ENCODE results near the gene MAP2K1. TPM values are rescaled to one million over a fixed set of nuclear protein-coding genes. Genes with fewer than 3 reads are reported as not detected.

Gene MAP2K1
- total and polyA plus RNA-seq, 2 of the 4 experiments (the other 2 are of a cell fraction) = 34.7 to 37.8 TPM

DNA sequence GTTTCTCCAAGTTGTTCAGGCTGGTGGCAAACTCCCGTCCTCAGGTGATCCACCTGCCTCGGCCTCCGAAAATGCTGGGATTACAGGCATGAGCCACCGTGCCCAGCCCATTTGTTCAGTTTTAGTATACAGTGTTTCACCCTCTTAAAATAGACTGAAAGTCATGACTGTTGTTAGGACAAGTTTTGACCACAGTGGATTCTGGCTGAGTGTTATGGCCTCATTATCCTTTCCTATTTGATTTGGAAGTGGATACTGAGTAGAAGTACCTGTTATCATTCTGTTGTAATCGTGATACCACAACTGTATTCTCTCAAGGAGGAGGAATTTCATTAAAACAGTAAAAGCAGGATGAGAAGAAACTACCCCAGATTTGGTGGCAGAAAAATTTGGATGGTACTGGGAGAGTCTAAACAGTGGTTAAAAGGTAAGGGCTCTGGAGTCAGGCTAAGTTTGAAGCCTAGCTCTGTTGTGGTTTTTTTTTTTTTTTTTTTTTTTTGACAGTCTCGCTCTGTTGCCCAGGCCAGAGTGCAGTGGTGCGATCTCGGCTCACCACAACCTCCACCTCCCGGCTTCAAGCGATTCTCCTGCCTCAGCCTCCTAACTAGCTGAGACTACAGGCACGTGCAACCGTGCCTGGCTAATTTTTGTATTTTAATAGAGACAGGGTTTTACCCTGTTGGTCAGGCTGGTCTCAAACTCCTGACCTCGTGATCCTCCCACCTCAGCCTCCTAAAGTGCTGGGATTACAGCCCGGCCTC is 2.6 kb downstream of the MAP2K1 start:
- peaks cover 6% of the 10 kb centered on the region for H3K4me1 ChIP-seq (ENCODE audit: control insufficient read depth, insufficient read depth, low read length)
- no peak overlapping the region for H2AK9ac ChIP-seq (replicated peaks; ENCODE audit: low read depth, low read length, poor library complexity)
- WGBS, 2 experiments (ENCODE audit: extremely low coverage in 2 of 2, insufficient read length in 1 of 2) = no CpG with 5 or more reads among the region's 14 CpGs
- H3K18ac ChIP-seq (ENCODE audit: low read depth, low read length) = no peak overlapping the region
- POLR2A ChIA-PET (ENCODE audit: unreplicated experiment) = no interaction called here
- H3K23ac ChIP-seq (ENCODE audit: low read depth, low read length) = peak overlapping the region; percentile 26; the same call in 1 of the 2 replicates
- H3K56ac ChIP-seq (ENCODE audit: extremely low read depth, insufficient read depth, low read length) = no peak overlapping the region
- H3K9me1 ChIP-seq (ENCODE audit: insufficient read depth, low read length) = peaks cover 9% of the 10 kb centered on the region
- dilution Hi-C loops (cut with HindIII; ENCODE audit: low sequenced_read_pairs, unreplicated experiment) = no loop called here
- peaks cover 9 to 64% of the 10 kb centered on the region in 2 experiments for H3K79me1 ChIP-seq (ENCODE audit: low read depth in 1 of 2, low read length in 2 of 2)
- H4K5ac ChIP-seq (ENCODE audit: low read depth, low read length) = no peak overlapping the region
- DNase-seq = no peak
- no peak overlapping the region for H4K8ac ChIP-seq (ENCODE audit: low read depth in 2 of 2, low read length in 2 of 2)
- H2BK15ac ChIP-seq (ENCODE audit: low read depth, low read length) = no peak overlapping the region
- no peak overlapping the region for H2AFZ ChIP-seq (replicated peaks; ENCODE audit: low read length, poor library complexity)
- no peak overlapping the region for H3K14ac ChIP-seq (replicated peaks; ENCODE audit: low read depth, low read length)
- TF ChIP-seq MXI1 (IDR thresholded peaks at IDR 0.05; ENCODE audit: borderline replicate concordance, low read depth, low read length) (no peak), MAFK (IDR thresholded peaks at IDR 0.05; ENCODE audit: low read depth, low read length) (no peak), ELK1 (IDR thresholded peaks at IDR 0.05; ENCODE audit: borderline replicate concordance, low read depth, low read length) (no peak), CEBPB (IDR thresholded peaks at IDR 0.05; ENCODE audit: low read depth, low read length) (no peak), SMC3 (IDR thresholded peaks at IDR 0.05; ENCODE audit: low read depth, low read length) (no peak), MAZ (IDR thresholded peaks at IDR 0.05; ENCODE audit: borderline replicate concordance, low read depth, low read length) (no peak), NFE2L2 (IDR thresholded peaks at IDR 0.05; ENCODE audit: low read depth, low read length) (no peak), FOS (IDR thresholded peaks at IDR 0.05; ENCODE audit: low read depth, low read length) (no peak)
- TF ChIP-seq, protein P1, sequence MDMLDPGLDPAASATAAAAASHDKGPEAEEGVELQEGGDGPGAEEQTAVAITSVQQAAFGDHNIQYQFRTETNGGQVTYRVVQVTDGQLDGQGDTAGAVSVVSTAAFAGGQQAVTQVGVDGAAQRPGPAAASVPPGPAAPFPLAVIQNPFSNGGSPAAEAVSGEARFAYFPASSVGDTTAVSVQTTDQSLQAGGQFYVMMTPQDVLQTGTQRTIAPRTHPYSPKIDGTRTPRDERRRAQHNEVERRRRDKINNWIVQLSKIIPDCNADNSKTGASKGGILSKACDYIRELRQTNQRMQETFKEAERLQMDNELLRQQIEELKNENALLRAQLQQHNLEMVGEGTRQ (IDR thresholded peaks at IDR 0.05; ENCODE audit: low read depth, low read length) = no peak
- H3K9me3 ChIP-seq (ENCODE audit: control insufficient read depth, insufficient read depth, low read length) = no peaks in the 10 kb centered on the region
- intact Hi-C loops (cut with micrococcal nuclease) = no loop called here
- H4K20me1 ChIP-seq (ENCODE audit: insufficient read depth, low read length) = peaks cover 63% of the 10 kb centered on the region
- H2BK20ac ChIP-seq (ENCODE audit: low read depth, low read length) = no peak overlapping the region
- H3K27me3 ChIP-seq (ENCODE audit: control insufficient read depth, insufficient read depth, low read length) = no peaks in the 10 kb centered on the region
- H2AK5ac ChIP-seq (ENCODE audit: low read depth, low read length) = no peak overlapping the region
- in situ Hi-C loops (cut with MboI; ENCODE audit: low sequenced_read_pairs) = loop anchor here (5.0 kb wide), 1 partner anchor 103 kb away; no protein-coding TSS in a partner anchor
- H3K4ac ChIP-seq (ENCODE audit: low read depth, low read length) = no peak overlapping the region
- no peak for ATAC-seq (ENCODE audit: low read depth)
- H3K4me2 ChIP-seq (ENCODE audit: low read depth, low read length) = no peak overlapping the region
- no peak overlapping the region for H3K9ac ChIP-seq (ENCODE audit: low read depth, low read length)
- TSS peak; percentile 15 for BruUV-seq (replicated peaks)
- CTCF ChIA-PET = no interaction called here
- no peak overlapping the region for H3K27ac ChIP-seq (ENCODE audit: insufficient read depth, low read length)
- no peak overlapping the region for H4K91ac ChIP-seq (ENCODE audit: insufficient read depth, low read depth, low read length)
- H3K36me3 ChIP-seq (ENCODE audit: control insufficient read depth, insufficient read depth, low read length) = peaks cover 2% of the 10 kb centered on the region; the same call in 1 of the 2 replicates
- H2BK120ac ChIP-seq (ENCODE audit: low read depth, low read length) = no peak overlapping the region
- H2BK5ac ChIP-seq (ENCODE audit: low read depth, low read length, poor library complexity, severe bottlenecking) = no peak overlapping the region
- H3K4me3 ChIP-seq (ENCODE audit: insufficient read depth, low read depth, low read length) = no peak overlapping the region

Measured in IMR-90 (cell line).